ENCODE data around the gene CHTF18.

CHTF18 gene

DNA sequence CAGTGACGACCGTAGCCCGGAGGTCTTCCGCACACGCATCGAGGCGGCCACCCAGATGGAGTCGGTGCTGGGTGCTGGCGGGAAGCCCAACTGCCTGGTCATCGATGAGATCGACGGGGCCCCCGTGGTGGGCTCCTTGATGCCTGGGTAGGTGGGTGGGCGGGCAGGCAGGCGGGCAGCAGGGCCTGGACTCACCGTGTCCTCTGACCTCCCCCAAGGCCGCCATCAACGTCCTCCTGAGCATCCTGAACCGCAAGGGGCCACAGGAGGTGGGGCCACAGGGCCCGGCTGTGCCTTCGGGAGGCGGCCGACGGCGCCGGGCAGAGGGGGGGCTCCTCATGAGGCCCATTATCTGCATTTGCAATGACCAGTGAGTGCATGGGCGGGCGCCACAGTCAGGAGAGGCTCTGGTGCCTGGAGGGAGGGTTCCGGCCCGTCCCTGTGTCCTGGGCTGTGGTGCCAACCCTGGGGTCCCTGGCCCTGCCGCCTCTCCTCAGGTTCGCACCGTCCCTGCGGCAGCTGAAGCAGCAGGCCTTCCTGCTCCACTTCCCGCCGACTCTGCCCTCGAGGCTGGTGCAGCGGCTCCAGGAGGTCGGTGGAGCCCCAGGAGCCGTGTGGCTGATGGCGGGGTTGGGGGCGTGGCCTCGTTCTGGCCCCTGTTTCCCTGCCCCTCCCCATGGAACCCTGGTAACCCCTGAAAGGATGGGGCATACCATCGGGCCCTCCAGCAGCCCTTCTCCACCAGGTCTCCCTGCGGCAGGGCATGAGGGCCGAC is 4.0 kb downstream of the CHTF18 start:
- no peak for DNase-seq
- no peak overlapping the region for H3K4me3 Mint-ChIP-seq
- H3K27me3 Mint-ChIP-seq (ENCODE audit: low read depth, poor library complexity) = no peaks in the 10 kb centered on the region
- H3K36me3 Mint-ChIP-seq (ENCODE audit: low read depth) = peaks cover 8% of the 10 kb centered on the region
- TF ChIP-seq, protein P1, sequence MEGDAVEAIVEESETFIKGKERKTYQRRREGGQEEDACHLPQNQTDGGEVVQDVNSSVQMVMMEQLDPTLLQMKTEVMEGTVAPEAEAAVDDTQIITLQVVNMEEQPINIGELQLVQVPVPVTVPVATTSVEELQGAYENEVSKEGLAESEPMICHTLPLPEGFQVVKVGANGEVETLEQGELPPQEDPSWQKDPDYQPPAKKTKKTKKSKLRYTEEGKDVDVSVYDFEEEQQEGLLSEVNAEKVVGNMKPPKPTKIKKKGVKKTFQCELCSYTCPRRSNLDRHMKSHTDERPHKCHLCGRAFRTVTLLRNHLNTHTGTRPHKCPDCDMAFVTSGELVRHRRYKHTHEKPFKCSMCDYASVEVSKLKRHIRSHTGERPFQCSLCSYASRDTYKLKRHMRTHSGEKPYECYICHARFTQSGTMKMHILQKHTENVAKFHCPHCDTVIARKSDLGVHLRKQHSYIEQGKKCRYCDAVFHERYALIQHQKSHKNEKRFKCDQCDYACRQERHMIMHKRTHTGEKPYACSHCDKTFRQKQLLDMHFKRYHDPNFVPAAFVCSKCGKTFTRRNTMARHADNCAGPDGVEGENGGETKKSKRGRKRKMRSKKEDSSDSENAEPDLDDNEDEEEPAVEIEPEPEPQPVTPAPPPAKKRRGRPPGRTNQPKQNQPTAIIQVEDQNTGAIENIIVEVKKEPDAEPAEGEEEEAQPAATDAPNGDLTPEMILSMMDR (IDR thresholded peaks at IDR 0.05) = no peak
- H3K27ac Mint-ChIP-seq = no peak overlapping the region
- H3K9me3 Mint-ChIP-seq = no peaks in the 10 kb centered on the region
- H3K4me1 Mint-ChIP-seq = peaks cover 3% of the 10 kb centered on the region

DNA sequence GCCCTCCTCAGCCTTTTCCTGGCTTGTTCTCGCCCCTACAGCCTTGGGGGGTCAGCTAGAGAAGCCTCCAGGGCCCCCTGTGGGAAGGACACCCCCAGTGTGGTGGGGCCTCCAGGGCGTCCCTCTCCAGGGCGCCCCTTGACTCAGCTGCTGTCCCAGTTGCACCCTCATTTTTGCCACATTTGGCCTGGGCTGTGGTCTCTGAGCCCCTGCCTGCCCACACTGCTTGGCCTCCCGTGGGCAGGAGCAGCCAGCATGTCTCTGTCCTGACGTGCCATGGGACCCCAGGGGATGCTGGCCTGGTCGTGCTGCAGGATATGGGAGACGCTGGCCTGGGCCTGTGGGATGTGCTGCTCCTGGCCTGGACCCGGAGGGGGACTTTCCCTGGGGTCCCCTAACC is 5.0 kb downstream of the CHTF18 start:
- no peak overlapping the region for H3K27ac Mint-ChIP-seq

DNA sequence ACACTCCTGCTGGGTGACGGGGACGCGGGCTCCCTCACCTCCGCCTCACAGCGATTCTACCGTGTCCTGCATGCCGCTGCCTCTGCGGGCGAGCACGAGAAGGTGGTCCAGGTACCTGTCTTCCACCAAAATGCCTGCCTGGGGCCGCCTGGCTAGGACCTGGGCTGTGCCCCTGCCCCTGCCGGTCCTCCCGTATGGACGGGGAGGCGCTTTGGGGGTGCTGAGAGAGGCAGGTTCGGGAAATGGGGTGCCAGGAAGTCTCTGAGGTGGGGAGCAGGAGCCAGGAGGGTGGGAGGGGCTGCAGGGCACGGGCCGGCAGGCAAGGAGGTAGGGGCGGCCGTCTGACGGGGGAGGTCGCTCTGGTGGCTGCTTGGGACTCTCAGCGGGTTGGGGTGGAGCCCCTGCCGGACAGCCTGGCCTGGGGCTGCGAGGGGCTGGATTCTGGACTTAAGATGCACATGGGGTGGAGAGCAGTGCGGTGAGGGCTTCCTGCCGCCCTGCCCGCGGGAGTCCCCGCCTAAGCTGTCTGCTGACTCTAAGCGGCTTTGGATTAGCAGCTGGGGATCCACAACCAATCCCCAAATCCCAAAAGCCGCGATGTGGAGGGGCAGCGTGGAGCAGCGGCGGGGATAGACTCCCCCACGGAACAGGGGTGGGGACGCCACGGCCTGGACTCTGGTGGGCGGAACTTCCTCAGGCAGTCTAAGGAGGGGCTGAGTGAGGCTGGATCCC is 5.8 kb downstream of the CHTF18 start:
- Mint-ChIP-seq H3K9me3 (no peaks in the 10 kb centered on the region), H3K27me3 (ENCODE audit: low read depth, poor library complexity) (peaks cover 9% of the 10 kb centered on the region), H3K27ac (no peak overlapping the region), H3K4me1 (no peaks in the 10 kb centered on the region), H3K36me3 (ENCODE audit: low read depth) (peaks cover 17% of the 10 kb centered on the region), H3K4me3 (no peak overlapping the region)
- TF ChIP-seq, protein P1 (IDR thresholded peaks at IDR 0.05) = no peak
- no peak for DNase-seq

More for the DNA sequence above, 5.0 kb downstream of the CHTF18 start:
- DNase-seq = no peak
- H3K9me3 Mint-ChIP-seq = no peaks in the 10 kb centered on the region
- H3K4me3 Mint-ChIP-seq = no peak overlapping the region
- H3K36me3 Mint-ChIP-seq (ENCODE audit: low read depth) = peaks cover 16% of the 10 kb centered on the region
- no peaks in the 10 kb centered on the region for H3K4me1 Mint-ChIP-seq
- H3K27me3 Mint-ChIP-seq (ENCODE audit: low read depth, poor library complexity) = peaks cover under 1% of the 10 kb centered on the region
- TF ChIP-seq, protein P1 (IDR thresholded peaks at IDR 0.05) = no peak

DNA sequence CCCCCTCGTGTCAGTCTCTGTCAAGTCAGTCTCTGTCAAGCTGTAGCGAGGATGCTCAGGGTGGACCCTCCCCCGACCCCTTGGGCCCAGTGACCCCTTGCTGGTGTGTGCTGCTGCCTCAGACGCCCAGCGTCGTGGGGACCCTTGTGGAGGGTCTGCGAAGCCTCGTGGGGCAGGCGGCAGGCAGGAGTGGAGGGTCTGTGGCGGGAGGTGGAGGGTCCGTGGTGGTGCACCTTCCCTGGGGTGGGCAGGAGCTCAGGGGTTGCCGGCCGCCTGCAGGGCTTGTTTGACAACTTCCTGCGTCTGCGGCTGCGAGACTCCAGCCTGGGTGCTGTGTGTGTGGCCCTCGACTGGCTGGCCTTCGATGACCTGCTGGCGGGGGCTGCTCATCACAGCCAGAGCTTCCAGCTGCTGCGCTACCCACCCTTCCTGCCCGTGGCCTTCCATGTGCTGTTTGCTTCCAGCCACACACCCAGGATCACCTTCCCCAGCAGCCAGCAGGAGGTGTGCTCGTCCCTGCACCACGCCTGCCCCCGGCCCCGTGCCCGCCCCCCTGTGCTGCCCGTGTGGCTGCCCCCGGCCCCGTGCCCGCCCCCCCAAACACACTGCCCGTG is 6.5 kb downstream of the CHTF18 start:
- peaks cover 17% of the 10 kb centered on the region for H3K36me3 Mint-ChIP-seq (ENCODE audit: low read depth)
- H3K27ac Mint-ChIP-seq = no peak overlapping the region
- TF ChIP-seq, protein P1 (IDR thresholded peaks at IDR 0.05) = no peak
- peaks cover 11% of the 10 kb centered on the region for H3K27me3 Mint-ChIP-seq (ENCODE audit: low read depth, poor library complexity)
- no peak overlapping the region for H3K4me3 Mint-ChIP-seq
- H3K4me1 Mint-ChIP-seq = no peaks in the 10 kb centered on the region
- no peak for DNase-seq
- H3K9me3 Mint-ChIP-seq = no peaks in the 10 kb centered on the region

DNA sequence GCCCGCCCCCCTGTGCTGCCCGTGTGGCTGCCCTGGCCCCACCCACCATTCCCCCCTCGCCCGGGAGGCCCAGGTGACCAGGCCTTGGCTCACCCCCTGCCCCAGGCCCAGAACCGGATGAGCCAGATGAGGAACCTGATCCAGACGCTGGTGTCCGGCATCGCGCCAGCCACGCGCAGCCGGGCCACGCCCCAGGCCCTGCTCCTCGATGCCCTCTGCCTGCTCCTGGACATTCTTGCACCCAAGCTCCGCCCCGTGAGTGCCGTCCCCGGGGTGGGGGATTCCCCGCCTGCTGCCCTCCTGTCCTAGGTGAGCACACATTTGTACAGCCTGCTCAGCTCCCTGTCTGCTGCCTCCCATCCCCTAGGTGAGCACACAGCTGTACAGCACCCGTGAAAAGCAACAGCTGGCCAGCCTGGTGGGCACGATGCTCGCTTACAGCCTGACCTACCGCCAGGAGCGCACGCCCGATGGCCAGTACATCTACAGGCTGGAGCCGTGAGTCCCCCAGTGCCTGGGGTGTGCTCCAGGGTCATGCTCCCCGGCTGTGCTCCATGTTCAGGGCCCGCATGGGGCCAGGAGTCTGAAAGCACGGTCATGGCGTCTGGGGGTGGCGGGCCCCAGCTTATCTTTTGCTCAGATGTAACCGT is 7.3 kb downstream of the CHTF18 start:
- Mint-ChIP-seq H3K4me3 (no peak overlapping the region), H3K36me3 (ENCODE audit: low read depth) (peaks cover 17% of the 10 kb centered on the region), H3K27ac (no peak overlapping the region), H3K27me3 (ENCODE audit: low read depth, poor library complexity) (peaks cover 11% of the 10 kb centered on the region), H3K4me1 (no peaks in the 10 kb centered on the region), H3K9me3 (no peaks in the 10 kb centered on the region)
- DNase-seq = no peak
- TF ChIP-seq, protein P1 (IDR thresholded peaks at IDR 0.05) = no peak

Data from nephron progenitor cell (in vitro differentiated cells).